ENCODE measurements around the gene AP3S2.
"Not testable (repeated sequence)": the region's sequence is repeated elsewhere in the genome, so short reads cannot be mapped to it uniquely, and the experiment has no call there.

DNA sequence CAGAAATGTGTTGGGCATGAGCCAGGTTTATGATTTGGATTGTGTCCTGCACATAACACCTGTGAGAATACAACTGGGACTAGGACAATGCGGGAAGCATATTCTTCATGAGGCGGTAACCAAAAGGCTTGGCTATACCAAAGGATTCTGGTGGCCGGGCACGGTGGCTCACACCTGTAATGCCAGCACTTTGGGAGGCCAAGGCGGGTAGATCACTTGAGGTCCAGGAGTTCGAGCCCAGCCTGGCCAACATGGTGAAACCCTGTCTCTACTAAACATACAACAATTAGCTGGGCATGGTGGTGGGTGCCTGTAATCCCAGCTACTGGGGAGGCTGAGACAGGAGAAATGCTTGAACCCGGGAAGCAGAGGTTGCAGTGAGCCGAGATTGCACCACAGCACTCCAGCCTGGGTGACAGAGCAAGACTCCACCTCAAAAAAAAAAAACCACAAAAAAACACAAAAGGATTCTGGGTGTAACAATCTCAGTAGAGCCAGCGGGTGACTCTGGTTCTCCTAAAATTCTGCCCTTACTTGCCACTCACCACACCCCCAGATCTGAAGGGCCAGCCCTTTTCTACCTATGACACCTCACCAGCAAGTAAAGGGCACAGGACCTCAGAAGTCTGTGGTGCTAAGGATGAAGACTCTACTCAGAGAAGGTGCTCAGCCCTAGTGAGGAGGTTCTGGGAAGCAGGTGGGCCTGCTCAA lies 59.2 kb downstream of the AP3S2 start:
- TF ChIP-seq, protein P1, sequence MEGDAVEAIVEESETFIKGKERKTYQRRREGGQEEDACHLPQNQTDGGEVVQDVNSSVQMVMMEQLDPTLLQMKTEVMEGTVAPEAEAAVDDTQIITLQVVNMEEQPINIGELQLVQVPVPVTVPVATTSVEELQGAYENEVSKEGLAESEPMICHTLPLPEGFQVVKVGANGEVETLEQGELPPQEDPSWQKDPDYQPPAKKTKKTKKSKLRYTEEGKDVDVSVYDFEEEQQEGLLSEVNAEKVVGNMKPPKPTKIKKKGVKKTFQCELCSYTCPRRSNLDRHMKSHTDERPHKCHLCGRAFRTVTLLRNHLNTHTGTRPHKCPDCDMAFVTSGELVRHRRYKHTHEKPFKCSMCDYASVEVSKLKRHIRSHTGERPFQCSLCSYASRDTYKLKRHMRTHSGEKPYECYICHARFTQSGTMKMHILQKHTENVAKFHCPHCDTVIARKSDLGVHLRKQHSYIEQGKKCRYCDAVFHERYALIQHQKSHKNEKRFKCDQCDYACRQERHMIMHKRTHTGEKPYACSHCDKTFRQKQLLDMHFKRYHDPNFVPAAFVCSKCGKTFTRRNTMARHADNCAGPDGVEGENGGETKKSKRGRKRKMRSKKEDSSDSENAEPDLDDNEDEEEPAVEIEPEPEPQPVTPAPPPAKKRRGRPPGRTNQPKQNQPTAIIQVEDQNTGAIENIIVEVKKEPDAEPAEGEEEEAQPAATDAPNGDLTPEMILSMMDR (IDR thresholded peaks at IDR 0.05; ENCODE audit: low read depth, low read length, missing input control) = not testable (repeated sequence)
- TF ChIP-seq HNF4G (IDR thresholded peaks at IDR 0.05); RAD21 (IDR thresholded peaks at IDR 0.05); EGR1 (IDR thresholded peaks at IDR 0.05; ENCODE audit: low read depth in 2 of 2); TAF1 (conservative IDR thresholded peaks at IDR 0.05); JUND (IDR thresholded peaks at IDR 0.05); YY1 (IDR thresholded peaks at IDR 0.05); GABPA (IDR thresholded peaks at IDR 0.05 in 1 of 2, conservative IDR thresholded peaks at IDR 0.05 in 1 of 2); FOXA1 (IDR thresholded peaks at IDR 0.05): not testable (repeated sequence)
- TF ChIP-seq, protein P2, sequence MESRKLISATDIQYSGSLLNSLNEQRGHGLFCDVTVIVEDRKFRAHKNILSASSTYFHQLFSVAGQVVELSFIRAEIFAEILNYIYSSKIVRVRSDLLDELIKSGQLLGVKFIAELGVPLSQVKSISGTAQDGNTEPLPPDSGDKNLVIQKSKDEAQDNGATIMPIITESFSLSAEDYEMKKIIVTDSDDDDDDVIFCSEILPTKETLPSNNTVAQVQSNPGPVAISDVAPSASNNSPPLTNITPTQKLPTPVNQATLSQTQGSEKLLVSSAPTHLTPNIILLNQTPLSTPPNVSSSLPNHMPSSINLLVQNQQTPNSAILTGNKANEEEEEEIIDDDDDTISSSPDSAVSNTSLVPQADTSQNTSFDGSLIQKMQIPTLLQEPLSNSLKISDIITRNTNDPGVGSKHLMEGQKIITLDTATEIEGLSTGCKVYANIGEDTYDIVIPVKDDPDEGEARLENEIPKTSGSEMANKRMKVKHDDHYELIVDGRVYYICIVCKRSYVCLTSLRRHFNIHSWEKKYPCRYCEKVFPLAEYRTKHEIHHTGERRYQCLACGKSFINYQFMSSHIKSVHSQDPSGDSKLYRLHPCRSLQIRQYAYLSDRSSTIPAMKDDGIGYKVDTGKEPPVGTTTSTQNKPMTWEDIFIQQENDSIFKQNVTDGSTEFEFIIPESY (IDR thresholded peaks at IDR 0.05) = not testable (repeated sequence)
- TF ChIP-seq, protein P3, sequence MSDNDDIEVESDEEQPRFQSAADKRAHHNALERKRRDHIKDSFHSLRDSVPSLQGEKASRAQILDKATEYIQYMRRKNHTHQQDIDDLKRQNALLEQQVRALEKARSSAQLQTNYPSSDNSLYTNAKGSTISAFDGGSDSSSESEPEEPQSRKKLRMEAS (IDR thresholded peaks at IDR 0.05) = not testable (repeated sequence)
- TF ChIP-seq, protein P4, sequence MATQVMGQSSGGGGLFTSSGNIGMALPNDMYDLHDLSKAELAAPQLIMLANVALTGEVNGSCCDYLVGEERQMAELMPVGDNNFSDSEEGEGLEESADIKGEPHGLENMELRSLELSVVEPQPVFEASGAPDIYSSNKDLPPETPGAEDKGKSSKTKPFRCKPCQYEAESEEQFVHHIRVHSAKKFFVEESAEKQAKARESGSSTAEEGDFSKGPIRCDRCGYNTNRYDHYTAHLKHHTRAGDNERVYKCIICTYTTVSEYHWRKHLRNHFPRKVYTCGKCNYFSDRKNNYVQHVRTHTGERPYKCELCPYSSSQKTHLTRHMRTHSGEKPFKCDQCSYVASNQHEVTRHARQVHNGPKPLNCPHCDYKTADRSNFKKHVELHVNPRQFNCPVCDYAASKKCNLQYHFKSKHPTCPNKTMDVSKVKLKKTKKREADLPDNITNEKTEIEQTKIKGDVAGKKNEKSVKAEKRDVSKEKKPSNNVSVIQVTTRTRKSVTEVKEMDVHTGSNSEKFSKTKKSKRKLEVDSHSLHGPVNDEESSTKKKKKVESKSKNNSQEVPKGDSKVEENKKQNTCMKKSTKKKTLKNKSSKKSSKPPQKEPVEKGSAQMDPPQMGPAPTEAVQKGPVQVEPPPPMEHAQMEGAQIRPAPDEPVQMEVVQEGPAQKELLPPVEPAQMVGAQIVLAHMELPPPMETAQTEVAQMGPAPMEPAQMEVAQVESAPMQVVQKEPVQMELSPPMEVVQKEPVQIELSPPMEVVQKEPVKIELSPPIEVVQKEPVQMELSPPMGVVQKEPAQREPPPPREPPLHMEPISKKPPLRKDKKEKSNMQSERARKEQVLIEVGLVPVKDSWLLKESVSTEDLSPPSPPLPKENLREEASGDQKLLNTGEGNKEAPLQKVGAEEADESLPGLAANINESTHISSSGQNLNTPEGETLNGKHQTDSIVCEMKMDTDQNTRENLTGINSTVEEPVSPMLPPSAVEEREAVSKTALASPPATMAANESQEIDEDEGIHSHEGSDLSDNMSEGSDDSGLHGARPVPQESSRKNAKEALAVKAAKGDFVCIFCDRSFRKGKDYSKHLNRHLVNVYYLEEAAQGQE (IDR thresholded peaks at IDR 0.05) = not testable (repeated sequence)
